HG02943 (cell line): ENCODE measurements around the gene RNF227.
"Not testable (repeated sequence)": the region's sequence is repeated elsewhere in the genome, so short reads cannot be mapped to it uniquely, and the experiment has no call there.

Source experiments
- ATAC-seq: cut with Tn5 transposase; IDR thresholded peaks from one replicate; pipeline ENCODE4 v1.9.1; 2021; ENCODE audit warnings: mild to moderate bottlenecking, low read depth, moderate library complexity; ENCODE audit not compliant: unreplicated experiment

RNF227 gene

GRCh38 chr17:7915611-7916384, at the start of gene RNF227:
Gene RNF227, minus strand, starts transcription at chr17:7916289. Its CDS starts 94 bp downstream, at chr17:7916195.
- peak; percentile 74 for ATAC-seq

- no peak for ATAC-seq
Measured at GRCh38 chr17:7961421-7961820, 45.3 kb upstream of the RNF227 start.

GRCh38 chr17:7959503-7960253, 43.6 kb upstream of the RNF227 start:
- no peak for ATAC-seq

- no peak for ATAC-seq
Measured at GRCh38 chr17:7956228-7956965, 40.3 kb upstream of the RNF227 start.

- no peak for ATAC-seq
Measured at GRCh38 chr17:7955414-7956227, 39.5 kb upstream of the RNF227 start.

GRCh38 chr17:7953266-7953665, 37.2 kb upstream of the RNF227 start:
- not testable (repeated sequence) for ATAC-seq

GRCh38 chr17:7951143-7951792, 35.2 kb upstream of the RNF227 start:
- no peak for ATAC-seq

GRCh38 chr17:7950578-7950977, 34.5 kb upstream of the RNF227 start:
- ATAC-seq: no peak

GRCh38 chr17:7947651-7948050, 31.6 kb upstream of the RNF227 start:
- ATAC-seq: no peak

- ATAC-seq: no peak
Measured at GRCh38 chr17:7946441-7946840, 30.4 kb upstream of the RNF227 start.

GRCh38 chr17:7945651-7946050, 29.6 kb upstream of the RNF227 start:
- no peak for ATAC-seq

GRCh38 chr17:7944326-7944725, 28.2 kb upstream of the RNF227 start:
- no peak for ATAC-seq

- no peak for ATAC-seq
Measured at GRCh38 chr17:7943291-7943690, 27.2 kb upstream of the RNF227 start.

- ATAC-seq: no peak
Measured at GRCh38 chr17:7940743-7941142, 24.7 kb upstream of the RNF227 start.

- ATAC-seq: no peak
Measured at GRCh38 chr17:7940034-7940433, 23.9 kb upstream of the RNF227 start.

- ATAC-seq: no peak
Measured at GRCh38 chr17:7935859-7936258, 19.8 kb upstream of the RNF227 start.

GRCh38 chr17:7932949-7933348, 16.9 kb upstream of the RNF227 start:
- ATAC-seq: no peak

- ATAC-seq: peak; percentile 14
Measured at GRCh38 chr17:7932483-7932891, 16.4 kb upstream of the RNF227 start.

- peak; percentile 93 for ATAC-seq
Measured at GRCh38 chr17:7931709-7932482, 15.8 kb upstream of the RNF227 start, which contains the start of the genes CNTROB and TRAPPC1. Gene CNTROB, plus strand, starts transcription at chr17:7932206. Its CDS starts 874 bp downstream, at chr17:7933080. Gene TRAPPC1, minus strand, starts transcription at chr17:7931946. Its CDS starts 117 bp downstream, at chr17:7931829.
